GM21717 (cell line): ENCODE measurements around the gene MKX.

Experiments
- ATAC-seq: cut with Tn5 transposase; IDR thresholded peaks from one replicate; pipeline ENCODE4 v1.9.1; 2021; ENCODE audit warnings: mild to moderate bottlenecking, moderate library complexity; ENCODE audit not compliant: unreplicated experiment

Gene MKX

DNA sequence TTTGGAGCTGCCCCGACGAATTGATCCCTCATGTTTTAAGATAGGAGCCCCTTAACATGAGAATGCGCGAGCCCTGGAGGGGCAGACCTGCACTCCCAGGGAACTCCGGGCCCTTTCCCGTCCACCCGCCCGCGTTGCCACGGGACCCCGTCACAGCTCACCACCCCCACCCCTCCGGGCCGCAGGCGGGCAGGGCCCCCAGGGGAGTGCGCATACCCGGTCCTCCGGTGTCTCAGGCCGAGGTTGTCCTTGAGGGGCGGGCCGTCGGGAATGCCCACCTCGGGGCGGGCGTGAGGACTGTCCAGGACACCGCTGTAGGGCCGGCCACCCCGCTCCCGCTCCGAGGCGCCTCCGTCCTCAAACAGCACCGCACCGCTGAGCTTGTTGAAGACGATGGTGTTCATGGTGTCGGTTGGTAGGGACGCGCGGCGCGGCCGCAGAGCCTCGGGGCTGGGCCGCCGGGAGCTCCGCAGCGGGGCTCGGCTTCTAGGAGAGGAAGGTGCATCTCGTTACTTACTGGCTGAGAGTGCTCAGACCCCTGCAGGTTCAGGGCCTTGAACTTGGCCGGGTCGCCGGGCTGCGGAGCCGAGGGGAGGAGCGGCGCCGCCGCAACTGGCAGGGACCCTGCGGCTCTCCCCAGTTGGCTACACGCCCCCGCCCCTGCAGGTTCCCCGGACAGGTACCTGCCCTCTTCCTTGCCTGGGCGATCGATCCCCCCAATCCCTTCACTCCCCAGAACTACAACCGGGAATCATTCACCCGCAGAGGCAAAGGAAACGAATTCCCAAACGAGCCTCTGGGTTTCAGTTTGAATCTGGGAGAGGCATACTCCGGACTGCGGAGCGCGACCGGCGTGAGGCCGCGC lies 2.4 kb downstream of the MKX start:
- ATAC-seq, result no peak

DNA sequence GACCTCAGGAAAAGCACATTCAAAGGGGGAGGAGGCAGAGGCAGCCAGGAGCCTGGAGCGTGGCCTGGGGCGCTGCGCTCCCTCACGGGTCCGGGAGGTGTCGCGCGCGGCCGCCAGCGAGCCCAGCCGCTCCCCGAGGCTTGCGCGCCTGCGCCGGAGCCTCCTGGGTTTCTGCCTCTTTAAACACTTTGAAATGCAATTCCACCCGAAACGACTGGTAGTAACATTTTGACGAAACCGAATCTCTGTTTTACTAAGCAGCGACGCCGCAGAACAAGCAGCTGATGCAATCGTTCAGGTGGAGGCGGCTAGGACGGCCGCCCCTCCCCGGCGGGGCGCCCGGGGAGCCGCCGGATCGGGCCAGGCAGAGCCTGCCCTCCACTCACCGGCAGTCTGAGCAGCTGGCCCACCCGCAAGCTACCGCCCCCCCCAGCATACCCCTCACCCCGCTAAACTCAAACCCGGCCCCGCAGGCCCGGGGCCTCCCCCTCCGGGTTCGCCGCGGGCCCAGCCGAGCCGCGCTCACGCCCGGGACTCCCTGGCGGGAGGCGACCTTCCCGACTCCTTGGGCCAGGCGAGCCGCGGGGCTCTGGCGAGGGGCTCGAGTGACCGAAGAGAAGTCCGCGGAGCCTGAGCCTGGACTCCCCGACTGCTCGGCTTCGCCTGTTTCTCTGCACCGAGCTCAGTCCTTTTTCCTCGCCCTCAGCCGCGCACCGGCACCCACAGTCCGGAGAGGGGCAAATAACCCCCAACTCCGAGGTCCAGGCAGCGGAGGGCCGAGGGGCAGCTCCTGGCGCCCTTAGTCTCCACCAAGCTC lies 3.2 kb downstream of the MKX start:
- peak; percentile 96 for ATAC-seq

DNA sequence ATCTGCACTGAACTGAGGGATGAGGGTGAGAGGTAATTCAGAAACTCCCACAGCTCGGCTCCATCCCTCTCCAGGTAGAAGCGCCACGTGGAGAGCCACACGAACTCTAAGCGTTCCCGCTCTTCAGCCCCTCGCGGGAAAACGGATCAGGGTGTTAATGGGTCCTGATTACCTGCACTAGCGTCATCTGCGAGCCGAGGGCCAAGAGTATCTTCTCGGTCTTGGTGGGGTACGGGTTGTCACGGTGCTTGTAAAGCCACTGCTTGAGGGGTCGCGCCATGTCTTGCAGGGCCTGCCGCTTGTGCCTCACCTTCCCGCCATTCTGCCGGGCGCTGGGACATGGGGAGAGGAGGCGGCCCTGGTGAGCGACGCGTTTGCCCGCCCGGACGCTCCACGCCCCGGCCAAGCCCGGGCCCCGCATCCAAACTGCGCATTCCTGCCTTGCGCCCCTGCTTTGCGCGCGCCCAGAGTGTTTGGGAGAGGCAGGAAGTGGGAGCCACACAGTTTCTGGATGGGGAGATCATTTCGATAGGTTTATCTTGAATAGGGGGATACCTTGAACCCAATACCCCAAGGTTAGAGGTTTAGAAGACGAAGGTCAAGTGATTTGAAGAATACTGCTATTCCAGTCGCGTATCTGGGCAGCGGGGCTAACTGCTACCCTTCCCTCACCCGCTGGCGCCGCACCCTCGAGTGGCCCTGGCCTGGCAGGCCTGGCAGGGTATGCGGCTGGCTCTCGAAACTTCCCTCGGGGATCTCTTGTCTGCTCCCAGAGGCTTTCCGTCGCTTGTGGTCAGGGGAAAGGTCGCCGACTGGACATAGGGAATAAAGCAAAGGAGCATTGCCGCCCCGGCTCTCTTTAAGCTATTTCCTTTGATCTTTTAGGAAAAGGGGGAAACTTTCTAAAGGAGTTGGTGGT lies 4.2 kb downstream of the MKX start:
- ATAC-seq, result no peak

GRCh38 chr10:27736396-27736795 lies 9.2 kb downstream of the MKX start:
- no peak for ATAC-seq

DNA sequence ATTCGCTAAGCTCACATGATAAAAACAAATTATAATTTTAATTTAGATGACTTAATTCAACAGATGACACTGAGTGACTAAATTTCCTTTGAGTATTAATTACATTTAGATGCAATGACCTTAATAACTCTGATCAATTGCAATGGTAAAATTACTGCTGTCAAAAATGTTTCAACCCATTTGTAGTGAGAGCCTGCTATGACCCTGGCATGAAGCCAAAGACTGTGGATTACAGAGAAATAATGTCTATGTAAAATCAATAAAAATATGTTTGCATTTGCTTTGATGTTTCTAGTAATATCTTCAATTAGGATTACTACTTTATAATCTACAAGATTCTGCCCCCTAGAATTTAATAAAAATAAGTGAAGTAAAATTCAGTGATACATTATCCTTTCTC lies 15.6 kb downstream of the MKX start:
- ATAC-seq, result no peak

DNA sequence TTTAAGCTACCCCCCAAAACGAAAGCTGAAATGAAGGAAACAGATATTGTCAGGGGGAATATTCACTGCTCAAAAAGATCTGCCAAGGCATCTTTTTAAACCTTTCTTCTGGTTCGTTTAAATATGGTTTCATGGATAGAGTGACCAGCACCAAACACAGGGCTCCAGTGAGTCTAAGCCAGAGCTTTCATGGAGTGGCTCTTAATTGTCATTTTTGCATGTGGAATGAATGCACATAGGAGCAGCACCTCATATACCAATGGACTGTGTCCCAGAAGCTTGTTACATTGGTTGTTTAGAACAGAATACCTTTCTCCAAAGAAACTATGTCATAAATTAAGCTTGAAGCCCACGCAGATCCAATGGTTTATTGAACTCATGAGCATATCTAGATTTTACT lies 17.3 kb downstream of the MKX start:
- ATAC-seq, result no peak

DNA sequence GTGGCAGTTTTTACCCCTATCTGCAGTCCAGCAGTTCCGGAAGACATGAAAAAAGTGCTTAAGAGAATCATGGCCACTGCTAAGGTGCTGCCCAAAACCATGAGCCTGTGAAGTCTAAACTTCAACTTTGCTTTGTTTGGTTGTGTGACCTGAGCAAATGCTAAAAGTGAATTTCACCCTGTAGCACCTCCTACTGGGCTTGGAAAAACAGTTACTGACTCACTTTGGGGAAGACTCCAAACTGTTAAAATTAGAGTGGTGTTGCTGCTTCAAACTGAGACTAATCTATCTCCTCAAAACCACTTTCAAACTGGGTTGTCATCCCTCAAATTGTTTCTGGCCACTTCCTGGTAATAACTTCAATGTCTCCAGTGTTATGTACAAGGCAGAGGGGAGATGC lies 21.3 kb downstream of the MKX start:
- no peak for ATAC-seq

- ATAC-seq, result no peak
Observed at GRCh38 chr10:27723436-27723835, 22.2 kb downstream of the MKX start.

GRCh38 chr10:27720529-27720928 lies 25.1 kb downstream of the MKX start:
- ATAC-seq, result no peak

DNA sequence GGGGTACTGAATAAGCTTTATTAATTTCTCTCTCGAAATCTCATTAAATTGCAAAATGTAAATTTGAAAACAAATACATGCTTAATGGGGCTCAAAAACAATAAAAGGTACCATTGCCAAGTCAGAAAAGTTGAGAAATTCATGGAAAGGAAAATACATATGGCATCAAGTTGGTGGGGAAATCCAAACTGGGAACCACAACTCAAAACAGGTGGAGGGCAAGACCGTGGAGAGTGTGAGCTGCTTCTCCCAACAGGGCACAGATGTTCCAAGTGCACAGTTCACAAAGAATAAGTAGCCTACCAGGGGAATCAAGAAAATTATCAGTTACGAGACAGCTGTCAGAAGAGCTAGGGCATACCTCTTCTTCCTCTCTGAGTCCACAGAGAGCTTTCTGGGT lies 26.6 kb downstream of the MKX start:
- no peak for ATAC-seq

- ATAC-seq, result no peak
Observed at GRCh38 chr10:27717861-27718260, 27.8 kb downstream of the MKX start.

DNA sequence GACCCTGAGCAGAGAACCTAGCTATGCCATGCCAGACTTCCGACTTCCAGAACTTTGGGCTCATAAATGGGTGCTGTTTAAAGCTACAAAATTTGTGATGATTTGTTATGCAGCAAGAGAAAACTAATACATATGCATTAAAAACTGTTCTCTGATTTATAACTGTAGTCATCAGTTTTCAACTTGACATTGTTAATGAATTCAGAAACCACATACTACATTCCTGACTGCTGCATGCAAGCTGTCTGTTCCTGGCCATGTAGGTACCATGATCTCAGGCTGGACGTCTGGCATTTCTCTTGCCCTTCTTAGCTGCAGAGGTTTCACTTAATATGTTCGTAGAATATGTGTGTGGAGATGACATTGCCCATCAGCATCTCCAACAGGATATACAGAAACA lies 28.4 kb downstream of the MKX start:
- no peak for ATAC-seq

GRCh38 chr10:27716521-27716920 lies 29.1 kb downstream of the MKX start:
- ATAC-seq, result no peak

DNA sequence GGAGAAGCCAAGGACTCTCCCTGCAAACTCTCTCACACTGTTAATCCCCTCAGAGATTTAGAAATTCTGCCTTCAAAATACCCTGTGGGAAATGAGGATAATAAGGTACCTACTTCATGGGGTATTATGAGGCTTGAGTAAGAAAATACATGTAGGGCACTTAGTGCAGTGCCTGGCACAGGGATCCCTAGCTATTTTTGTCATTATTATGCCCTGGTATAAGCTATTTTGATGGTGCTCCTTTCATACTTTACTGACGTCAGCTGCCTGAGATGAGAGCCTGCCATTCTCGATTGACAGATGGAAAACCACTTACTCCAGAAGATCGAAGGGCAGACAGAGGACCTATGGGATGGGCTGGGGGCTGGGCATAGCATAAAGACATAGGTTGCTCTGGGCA lies 30.1 kb downstream of the MKX start:
- ATAC-seq, result no peak

GRCh38 chr10:27714349-27714748 lies 31.3 kb downstream of the MKX start:
- ATAC-seq, result no peak

- no peak for ATAC-seq
Observed at GRCh38 chr10:27713941-27714340, 31.7 kb downstream of the MKX start.

DNA sequence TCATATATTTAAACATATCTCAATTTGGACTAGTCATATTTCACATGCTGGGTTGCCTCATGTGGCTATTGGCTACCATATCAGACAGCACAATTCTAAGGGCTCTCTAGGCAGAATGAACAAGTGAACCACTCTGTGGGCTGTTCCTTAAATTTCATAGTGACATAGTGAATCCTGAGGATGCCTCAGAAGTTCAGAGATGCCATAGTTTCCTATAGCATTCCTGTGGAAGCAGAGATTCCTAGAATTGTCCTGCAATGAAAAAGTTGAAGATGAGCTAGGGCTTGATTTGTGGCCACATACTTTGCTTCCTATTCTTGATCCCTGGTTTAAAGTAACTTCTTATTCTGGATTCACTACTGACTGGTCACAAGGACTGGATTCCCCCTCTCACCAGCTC lies 35.6 kb downstream of the MKX start:
- no peak for ATAC-seq

- ATAC-seq, result no peak
Observed at GRCh38 chr10:27709304-27709703, 36.3 kb downstream of the MKX start.

DNA sequence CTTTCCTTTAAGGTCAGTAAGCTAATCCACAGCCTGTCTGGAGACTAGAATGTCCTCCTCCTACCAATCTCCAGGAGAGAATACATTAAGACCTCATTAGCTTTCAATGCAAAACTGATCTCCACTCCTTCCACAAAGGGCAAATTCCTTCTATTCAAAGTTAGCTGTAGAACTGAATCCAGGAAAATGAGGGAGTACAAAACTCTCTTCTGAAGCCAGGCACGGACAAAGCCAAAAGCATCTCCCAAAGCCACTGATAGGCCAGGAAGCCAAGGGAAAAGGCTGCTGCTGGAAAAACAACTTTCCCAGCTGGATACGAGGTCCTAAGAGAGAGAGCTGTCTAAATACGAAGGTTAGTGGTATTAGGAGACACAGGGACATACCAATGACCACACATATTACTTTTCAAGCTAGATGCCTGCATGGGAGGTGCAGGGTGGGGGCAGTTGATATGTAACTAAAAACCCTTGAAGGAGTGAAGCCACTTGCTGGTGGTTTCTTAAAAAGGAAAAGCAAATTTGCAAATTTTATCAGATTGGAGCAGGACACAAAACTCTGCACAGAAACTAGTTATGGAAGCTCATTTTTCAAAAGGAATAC lies 43.6 kb downstream of the MKX start:
- no peak for ATAC-seq

GRCh38 chr10:27699776-27700175 lies 45.8 kb downstream of the MKX start:
- no peak for ATAC-seq

GRCh38 chr10:27698961-27699360 lies 46.7 kb downstream of the MKX start:
- ATAC-seq, result no peak
